B cell (primary cell): ENCODE data around the gene FHIT. TPM values are rescaled to one million over a fixed set of nuclear protein-coding genes. Genes with fewer than 3 reads are reported as not detected.

Experiments used
- ATAC-seq: fragments of 200-7000 bp; cut with Tn5 transposase; one replicate; pipeline ENCODE4 v1.10.0; 2021; ENCODE audit warnings: low read depth, mild to moderate bottlenecking, moderate number of reproducible peaks, moderate library complexity
- CTCF ChIA-PET: fragments of 350-600 bp; sonication (Branson Sonifier 250); formaldehyde crosslinking; loops from one replicate; lab custom pipeline; 2021; ENCODE audit warnings: antibody characterized with exemption, inconsistent platforms; lab: Charles Lee
- POLR2A ChIA-PET: fragments of 350-600 bp; sonication (Branson Sonifier 250); formaldehyde crosslinking; loops from one replicate; lab custom pipeline; 2021; ENCODE audit warnings: antibody characterized with exemption; lab: Charles Lee
- DNase-seq: peaks from one replicate; pipeline ENCODE4 v3.0.0; 2013
- H2AFZ ChIP-seq: 2 replicates; pipeline ENCODE4 v1.6.1; 2012; ENCODE audit warnings: mild to moderate bottlenecking, low read depth, low read length; ENCODE audit not compliant: insufficient read depth, poor library complexity, severe bottlenecking
- H3K27ac ChIP-seq, 2 donors: 1 replicate in 1 of 2; 2 replicates in 1 of 2; pipeline ENCODE4 v1.5.1; 2012 to 2013; ENCODE audit warnings: low read length in 2 of 2, mild to moderate bottlenecking in 2 of 2, moderate library complexity in 1 of 2
- H3K27me3 ChIP-seq, 4 experiments: fragments of 200-600 bp in 1 of 4; sonication (generic) in 1 of 4; replicated peaks in 1 of 4; 1 replicate in 2 of 4; 2 replicates in 2 of 4; pipeline versions ENCODE4 v1.6.1 to v1.7.0; 2013 to 2016; ENCODE audit warnings: low read length in 3 of 4, mild to moderate bottlenecking in 2 of 4, mixed read lengths in 1 of 4, moderate library complexity in 1 of 4; ENCODE audit not compliant: insufficient read depth in 4 of 4, control insufficient read depth in 3 of 4; ENCODE audit errors: control extremely low read depth in 1 of 4
- H3K36me3 ChIP-seq, 2 experiments: replicated peaks in 1 of 2; 1 replicate in 1 of 2; 2 replicates in 1 of 2; pipeline versions ENCODE4 v1.6.1 to v1.7.1; 2013; ENCODE audit warnings: low read length in 1 of 2; ENCODE audit not compliant: insufficient read depth in 2 of 2, control insufficient read depth in 1 of 2; ENCODE audit errors: control extremely low read depth in 1 of 2, extremely low read depth in 1 of 2
- H3K4me1 ChIP-seq, 2 donors: fragments of 200-600 bp in 1 of 2; sonication (generic) in 1 of 2; 1 replicate in 1 of 2; 2 replicates in 1 of 2; pipeline versions ENCODE4 v1.5.1 to v1.6.1; 2013 to 2017; ENCODE audit warnings: low read length in 2 of 2; ENCODE audit not compliant: control insufficient read depth in 2 of 2, insufficient read depth in 2 of 2
- H3K4me2 ChIP-seq: replicated peaks from 2 replicates; pipeline ENCODE3; 2012; ENCODE audit warnings: mild to moderate bottlenecking, low read depth, low read length; ENCODE audit not compliant: poor library complexity, severe bottlenecking
- H3K4me3 ChIP-seq, 5 experiments: fragments of 200-600 bp in 1 of 5; sonication (generic) in 1 of 5; 1 replicate in 3 of 5; 2 replicates in 2 of 5; pipeline versions ENCODE4 v1.5.1 to v1.7.0; 2011 to 2016; ENCODE audit warnings: low read length in 4 of 5, mild to moderate bottlenecking in 4 of 5, low read depth in 2 of 5, control low read depth in 1 of 5, moderate library complexity in 1 of 5; ENCODE audit not compliant: insufficient read depth in 1 of 5; ENCODE audit errors: control extremely low read depth in 1 of 5, extremely low read depth in 1 of 5
- H3K79me2 ChIP-seq: fragments of 200-600 bp; sonication (generic); one replicate; pipeline ENCODE4 v1.6.0; 2016; ENCODE audit warnings: low read length; ENCODE audit not compliant: control insufficient read depth, insufficient read depth
- H3K9ac ChIP-seq: fragments of 200-600 bp; sonication (generic); 2 replicates; pipeline ENCODE4 v1.6.1; 2017; ENCODE audit warnings: mild to moderate bottlenecking, low read length, moderate library complexity
- H3K9me3 ChIP-seq, 3 donors: one replicate each; pipeline versions ENCODE4 v1.6.1 to v1.7.1; 2013; ENCODE audit warnings: low read length in 2 of 3; ENCODE audit not compliant: control insufficient read depth in 2 of 3, insufficient read depth in 1 of 3; ENCODE audit errors: control extremely low read depth in 1 of 3
- H4K20me1 ChIP-seq: 2 replicates; pipeline ENCODE4 v1.6.0; 2012; ENCODE audit warnings: mild to moderate bottlenecking, low read length; ENCODE audit not compliant: insufficient read depth, control insufficient read depth, poor library complexity, severe bottlenecking
- H3K27ac Mint-ChIP-seq: one replicate; pipeline ENCODE4 v1.8.0; 2021; ENCODE audit warnings: mixed read lengths
- H3K27me3 Mint-ChIP-seq: one replicate; pipeline ENCODE4 v1.8.0; 2021; ENCODE audit warnings: mixed read lengths
- H3K4me1 Mint-ChIP-seq: one replicate; pipeline ENCODE4 v1.8.0; 2021; ENCODE audit warnings: mixed read lengths
- H3K4me3 Mint-ChIP-seq: one replicate; pipeline ENCODE4 v1.8.0; 2021; ENCODE audit warnings: mixed read lengths
- H3K9me3 Mint-ChIP-seq: one replicate; pipeline ENCODE4 v1.8.0; 2022; ENCODE audit warnings: mixed read lengths; ENCODE audit not compliant: insufficient read depth
- CTCF ChIP-seq: fragments of 200-600 bp; IDR thresholded peaks from one replicate; pipeline ENCODE4 v1.8.0; 2022; ENCODE audit warnings: antibody characterized with exemption, mild to moderate bottlenecking
- EZH2 ChIP-seq: IDR thresholded peaks from 2 replicates; pipeline ENCODE4 v1.6.1; 2012; ENCODE audit warnings: borderline replicate concordance, low read depth, mild to moderate bottlenecking, moderate library complexity, low read length; ENCODE audit not compliant: insufficient read depth, poor library complexity, severe bottlenecking
- WGBS: methylation state at CpG from one replicate; pipeline ENCODE4 v1.1.5; 2013; ENCODE audit warnings: missing lambda C conversion rate; ENCODE audit not compliant: insufficient coverage; 5-methylcytosine and 5-hydroxymethylcytosine counted together
- intact Hi-C: fragments of 100-400 bp; cut with micrococcal nuclease; formaldehyde crosslinking; loops from one replicate; pipeline ENCODE4 v1.10.0; 2022
- polyA plus RNA-seq: library from polyadenylated mRNA; depleted of rRNA; stranded (reverse); fragments of >200 nt; gene quantifications from 2 replicates; pipeline ENCODE4 v1.2.3, GENCODE V29; 2012
- total RNA-seq, 2 donors: library from RNA; stranded (reverse); fragments of 120-200 nt in 1 of 2; gene quantifications; 1 replicate in 1 of 2; 2 replicates in 1 of 2; pipeline versions ENCODE4 v1.2.3 to v1.2.4, GENCODE V29; 2013 to 2022

FHIT gene
- total and polyA plus RNA-seq, 2 donors (not counting 1 experiment from before 2014, with no cell fraction given): 1.7 to 7.8 TPM

GRCh38 chr3:59908701-59909100, 1342.6 kb downstream of the FHIT start:
- POLR2A ChIA-PET: no interaction called here
- H3K4me3 ChIP-seq: no peak overlapping the region
- H2AFZ ChIP-seq: no peak overlapping the region
- Mint-ChIP-seq H3K4me1 (no peaks in the 10 kb centered on the region), H3K9me3 (no peaks in the 10 kb centered on the region), H3K27me3 (no peaks in the 10 kb centered on the region), H3K27ac (no peak overlapping the region), H3K4me3 (no peak overlapping the region)
- H3K4me2 ChIP-seq: no peak overlapping the region
- DNase-seq (no peak), ATAC-seq (no peak)
- intact Hi-C loops: no loop called here
- H3K9me3 ChIP-seq: peaks cover 0 to 5% (median 0%) of the 10 kb centered on the region in 3 donors
- H3K4me1 ChIP-seq: no peaks in the 10 kb centered on the region
- CTCF ChIA-PET: no interaction called here
- no peaks in the 10 kb centered on the region for H3K79me2 ChIP-seq
- no peak for TF ChIP-seq CTCF
- TF ChIP-seq EZH2: no peak
- no peaks in the 10 kb centered on the region for H3K36me3 ChIP-seq
- no peaks in the 10 kb centered on the region for H4K20me1 ChIP-seq
- no peak overlapping the region for H3K27ac ChIP-seq
- WGBS: 100% methylated on average over 2 of the region's 2 CpGs
- no peak overlapping the region for H3K9ac ChIP-seq
- H3K27me3 ChIP-seq: no peaks in the 10 kb centered on the region

- Histone ChIP-seq H3K9ac (no peak overlapping the region), H3K4me2 (no peak overlapping the region), H3K36me3 (no peaks in the 10 kb centered on the region), H3K79me2 (no peaks in the 10 kb centered on the region), H3K4me1 (no peaks in the 10 kb centered on the region), H2AFZ (no peak overlapping the region), H3K9me3 (peaks cover 0 to 5% (median 0%) of the 10 kb centered on the region in 3 donors), H4K20me1 (no peaks in the 10 kb centered on the region), H3K27me3 (no peaks in the 10 kb centered on the region), H3K4me3 (no peak overlapping the region), H3K27ac (no peak overlapping the region)
- intact Hi-C loops: no loop called here
- TF ChIP-seq EZH2 (no peak), CTCF (no peak)
- DNase-seq (no peak), ATAC-seq (no peak)
- H3K27me3 Mint-ChIP-seq: no peaks in the 10 kb centered on the region
- ChIA-PET CTCF (no interaction called here), POLR2A (no interaction called here)
- 100% methylated on average over 1 of the region's 2 CpGs for WGBS
- no peak overlapping the region for H3K27ac Mint-ChIP-seq
- H3K4me3 Mint-ChIP-seq: no peak overlapping the region
- no peaks in the 10 kb centered on the region for H3K4me1 Mint-ChIP-seq
- no peaks in the 10 kb centered on the region for H3K9me3 Mint-ChIP-seq
Observed at GRCh38 chr3:59908280-59908679, 1343.0 kb downstream of the FHIT start.
